Measurements from ENCODE around the gene DOCK7. TPM values are rescaled to one million over a fixed set of nuclear protein-coding genes. Genes with fewer than 3 reads are reported as not detected.

The DOCK7 gene
- polyA plus RNA-seq, 1 experiment, result 56.5 TPM

DNA sequence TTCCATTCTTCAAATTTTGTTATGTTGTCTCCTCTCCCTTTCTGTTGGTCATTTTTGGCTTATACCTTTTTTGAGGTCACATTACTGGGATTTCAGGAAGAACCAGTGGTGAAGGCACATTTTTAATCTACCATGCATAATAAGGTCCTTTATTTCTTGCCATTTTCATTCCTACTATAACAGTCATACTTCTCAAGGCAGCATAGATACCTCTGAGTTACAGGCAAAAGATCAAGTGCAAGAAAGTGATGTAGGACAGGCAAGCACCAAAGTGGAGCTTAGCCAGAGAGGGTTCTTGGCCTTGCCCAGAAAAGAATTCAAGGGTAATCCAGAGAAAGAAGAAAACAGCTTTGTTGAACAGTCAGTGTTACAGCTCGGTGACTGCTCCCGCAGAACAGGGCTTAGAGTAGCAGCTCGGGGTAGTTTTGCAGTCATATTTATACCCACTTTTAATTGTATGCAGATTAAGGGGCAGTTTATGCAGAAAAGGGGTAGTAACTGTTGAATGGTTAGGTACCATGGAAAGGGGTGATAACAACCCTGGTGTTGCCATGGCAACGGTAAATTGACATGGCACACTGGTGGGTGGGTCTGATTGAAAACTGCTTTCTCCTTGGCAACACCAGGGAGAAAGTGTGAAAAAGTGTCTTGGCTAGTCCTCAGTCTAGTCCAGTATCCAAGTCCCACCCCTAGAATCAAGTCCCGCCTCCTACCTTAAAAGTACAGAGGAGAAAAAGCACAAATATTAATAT, 39.6 kb upstream of the DOCK7 start:
- ChIA-PET POLR2A (no interaction called here), CTCF (interaction anchor here (0.7 to 1.1 kb wide), 2 partner anchors 18 to 197 kb away, joined by 3 to 4 read pairs; no protein-coding TSS in a partner anchor)
- DNase-seq (ENCODE audit: low read depth), result no peak
- no peaks in the 10 kb centered on the region for H3K36me3 ChIP-seq (ENCODE audit: control insufficient read depth, insufficient read depth, low read length)
- TF ChIP-seq, protein P1, sequence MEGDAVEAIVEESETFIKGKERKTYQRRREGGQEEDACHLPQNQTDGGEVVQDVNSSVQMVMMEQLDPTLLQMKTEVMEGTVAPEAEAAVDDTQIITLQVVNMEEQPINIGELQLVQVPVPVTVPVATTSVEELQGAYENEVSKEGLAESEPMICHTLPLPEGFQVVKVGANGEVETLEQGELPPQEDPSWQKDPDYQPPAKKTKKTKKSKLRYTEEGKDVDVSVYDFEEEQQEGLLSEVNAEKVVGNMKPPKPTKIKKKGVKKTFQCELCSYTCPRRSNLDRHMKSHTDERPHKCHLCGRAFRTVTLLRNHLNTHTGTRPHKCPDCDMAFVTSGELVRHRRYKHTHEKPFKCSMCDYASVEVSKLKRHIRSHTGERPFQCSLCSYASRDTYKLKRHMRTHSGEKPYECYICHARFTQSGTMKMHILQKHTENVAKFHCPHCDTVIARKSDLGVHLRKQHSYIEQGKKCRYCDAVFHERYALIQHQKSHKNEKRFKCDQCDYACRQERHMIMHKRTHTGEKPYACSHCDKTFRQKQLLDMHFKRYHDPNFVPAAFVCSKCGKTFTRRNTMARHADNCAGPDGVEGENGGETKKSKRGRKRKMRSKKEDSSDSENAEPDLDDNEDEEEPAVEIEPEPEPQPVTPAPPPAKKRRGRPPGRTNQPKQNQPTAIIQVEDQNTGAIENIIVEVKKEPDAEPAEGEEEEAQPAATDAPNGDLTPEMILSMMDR (IDR thresholded peaks at IDR 0.05; ENCODE audit: insufficient read depth, low read depth, low read length), result no peak
- no peak overlapping the region for H3K4me3 ChIP-seq (ENCODE audit: low read depth, low read length)
- no peaks in the 10 kb centered on the region for H3K27me3 ChIP-seq (ENCODE audit: control insufficient read depth, insufficient read depth, low read length)

- ChIA-PET POLR2A (no interaction called here), CTCF (interaction anchor here (1.0 kb wide), 2 partner anchors 10 to 218 kb away, joined by 3 read pairs; no protein-coding TSS in a partner anchor)
- Histone ChIP-seq H3K36me3 (ENCODE audit: control insufficient read depth, insufficient read depth, low read length) (no peaks in the 10 kb centered on the region), H3K27me3 (ENCODE audit: control insufficient read depth, insufficient read depth, low read length) (no peaks in the 10 kb centered on the region), H3K4me3 (ENCODE audit: low read depth, low read length) (no peak overlapping the region)
- DNase-seq (ENCODE audit: low read depth), result no peak
- TF ChIP-seq, protein P1 (IDR thresholded peaks at IDR 0.05; ENCODE audit: insufficient read depth, low read depth, low read length), result no peak
These were observed 37.8 kb upstream of the DOCK7 start for GRCh38 chr1:62726011-62726442.

DNA sequence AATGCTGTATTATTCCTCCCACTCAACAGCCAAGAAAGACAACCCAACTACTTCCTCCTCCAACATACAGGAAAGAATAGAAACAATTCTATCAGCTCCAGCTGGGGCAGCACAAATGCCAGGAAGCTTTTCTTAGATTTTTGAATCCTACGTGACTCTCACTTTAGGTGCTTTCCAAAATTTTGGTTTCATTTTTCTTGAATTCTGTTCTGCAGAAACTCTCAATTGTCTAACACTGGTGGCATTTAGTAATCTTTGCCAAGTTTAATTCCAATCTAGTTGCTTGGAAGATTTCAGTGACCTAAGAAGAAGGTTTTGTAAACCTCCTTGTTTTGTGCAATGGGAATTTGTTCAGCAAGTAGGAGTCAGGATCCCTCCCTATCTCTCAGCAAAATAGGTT, 37.1 kb upstream of the DOCK7 start:
- ChIA-PET CTCF (interaction anchor here (0.7 to 1.0 kb wide), 2 partner anchors 11 to 217 kb away, joined by 3 to 4 read pairs; no protein-coding TSS in a partner anchor), POLR2A (no interaction called here)
- H3K36me3 ChIP-seq (ENCODE audit: control insufficient read depth, insufficient read depth, low read length), result no peaks in the 10 kb centered on the region
- TF ChIP-seq, protein P1 (IDR thresholded peaks at IDR 0.05; ENCODE audit: insufficient read depth, low read depth, low read length), result no peak
- no peaks in the 10 kb centered on the region for H3K27me3 ChIP-seq (ENCODE audit: control insufficient read depth, insufficient read depth, low read length)
- peak; percentile 65 for DNase-seq (ENCODE audit: low read depth)
- H3K4me3 ChIP-seq (ENCODE audit: low read depth, low read length), result 0 out of 2 replicates have a peak overlapping the region, but pooled peaks have one; percentile 7

DNA sequence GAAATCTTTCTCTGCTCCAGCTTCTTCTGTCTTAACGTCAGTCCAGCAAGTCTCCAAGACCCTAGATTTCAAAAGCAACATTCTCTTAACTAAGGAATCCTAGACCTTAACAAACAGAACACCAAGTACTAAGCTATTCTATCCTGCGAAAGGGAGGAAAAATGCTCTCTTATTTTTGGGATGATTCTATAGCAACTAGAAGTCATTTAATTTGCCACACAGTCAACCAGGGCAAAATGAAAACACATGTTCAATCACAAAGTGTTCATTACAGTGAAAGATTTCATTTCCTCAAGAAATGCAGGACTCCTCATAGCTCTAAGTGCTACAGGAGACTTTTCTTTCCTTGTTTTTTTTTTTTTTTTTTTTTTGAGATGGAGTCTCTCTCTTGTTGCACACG, 36.2 kb upstream of the DOCK7 start:
- Histone ChIP-seq H3K36me3 (ENCODE audit: control insufficient read depth, insufficient read depth, low read length) (no peaks in the 10 kb centered on the region), H3K27me3 (ENCODE audit: control insufficient read depth, insufficient read depth, low read length) (no peaks in the 10 kb centered on the region), H3K4me3 (ENCODE audit: low read depth, low read length) (no peak overlapping the region)
- ChIA-PET CTCF (interaction anchor here (0.7 to 1.9 kb wide), 3 partner anchors 22 to 217 kb away, joined by 3 to 5 read pairs (median 4); no protein-coding TSS in a partner anchor), POLR2A (no interaction called here)
- TF ChIP-seq, protein P1 (IDR thresholded peaks at IDR 0.05; ENCODE audit: insufficient read depth, low read depth, low read length), result no peak
- DNase-seq (ENCODE audit: low read depth), result no peak

DNA sequence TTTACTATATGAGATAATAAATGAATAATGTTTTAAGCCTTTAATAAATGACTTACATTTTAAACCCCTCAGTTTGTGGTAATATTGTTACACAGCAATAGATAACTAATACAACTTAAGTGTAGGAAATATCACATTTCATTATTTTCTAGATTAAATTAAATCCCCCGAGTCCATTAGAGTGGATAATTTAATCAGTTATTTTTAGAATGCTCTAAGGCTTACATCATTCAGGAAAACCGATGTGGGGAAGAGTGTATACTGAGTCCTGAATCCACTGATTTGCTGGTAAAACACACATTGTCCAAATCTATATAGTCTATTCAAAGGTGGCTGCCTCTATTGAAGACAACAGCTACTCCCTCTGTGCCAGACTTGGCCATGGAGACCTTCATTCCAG, 35.7 kb upstream of the DOCK7 start:
- TF ChIP-seq, protein P1 (IDR thresholded peaks at IDR 0.05; ENCODE audit: insufficient read depth, low read depth, low read length), result no peak
- ChIA-PET POLR2A (no interaction called here), CTCF (interaction anchor here (0.6 to 2.5 kb wide), 4 partner anchors 12 to 465 kb away, joined by 3 to 12 read pairs (median 4); no protein-coding TSS in a partner anchor)
- Histone ChIP-seq H3K4me3 (ENCODE audit: low read depth, low read length) (no peak overlapping the region), H3K36me3 (ENCODE audit: control insufficient read depth, insufficient read depth, low read length) (no peaks in the 10 kb centered on the region), H3K27me3 (ENCODE audit: control insufficient read depth, insufficient read depth, low read length) (no peaks in the 10 kb centered on the region)
- no peak for DNase-seq (ENCODE audit: low read depth)
